Measurements from ENCODE around the gene CDKAL1.

Gene CDKAL1

DNA sequence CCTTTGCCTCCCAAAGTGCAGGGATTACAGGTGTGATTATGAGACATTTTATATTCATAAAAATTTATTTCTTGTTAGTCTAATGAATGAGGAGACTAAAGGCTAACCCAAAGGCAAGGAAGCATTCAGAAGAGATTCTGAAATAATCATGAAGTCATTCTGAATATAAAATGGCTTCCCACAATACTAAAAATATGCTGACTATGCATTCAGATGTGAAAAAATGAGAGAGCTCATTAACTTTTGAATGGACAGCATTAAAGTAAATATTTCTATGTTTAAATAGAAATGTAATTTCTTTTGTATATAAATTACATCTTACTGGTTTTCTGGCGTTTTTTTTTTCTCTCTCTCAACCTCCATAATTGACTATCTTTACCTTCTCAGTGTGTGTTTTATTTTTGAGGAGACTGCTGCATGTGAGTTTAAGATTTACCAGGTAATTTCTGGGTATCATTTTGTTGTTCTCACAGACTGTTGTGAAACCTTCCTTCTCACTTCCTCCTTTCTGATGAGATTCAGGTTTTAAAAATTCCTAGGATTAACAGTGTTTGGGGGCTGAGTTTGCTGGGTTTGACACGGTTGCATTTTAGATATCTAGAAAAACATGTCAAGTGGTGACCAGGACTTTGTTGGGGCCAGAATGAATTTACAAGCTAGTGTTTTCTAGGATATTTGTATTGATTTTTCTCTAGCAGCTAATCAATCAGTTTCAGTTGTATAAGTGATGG lies 316.6 kb downstream of the CDKAL1 start:
- DNase-seq: no peak

DNA sequence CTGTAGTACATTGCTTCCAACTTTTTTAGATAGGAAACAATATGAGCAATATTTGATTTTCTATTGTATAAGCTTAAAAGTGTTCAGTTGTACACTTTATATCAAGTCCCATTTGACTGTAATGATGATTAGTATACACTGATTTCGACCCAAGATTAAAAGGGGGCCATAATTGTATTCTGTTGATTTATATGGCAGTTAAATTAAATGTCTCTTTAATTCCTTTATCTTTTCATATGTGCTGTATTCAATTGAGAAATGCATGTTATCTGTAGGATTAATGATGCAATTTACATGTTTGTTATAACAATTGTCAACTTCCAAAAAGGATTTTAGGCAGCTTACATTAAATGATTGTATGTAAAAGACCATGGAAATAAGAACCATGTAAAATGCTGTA lies 317.5 kb downstream of the CDKAL1 start:
- DNase-seq: no peak

DNA sequence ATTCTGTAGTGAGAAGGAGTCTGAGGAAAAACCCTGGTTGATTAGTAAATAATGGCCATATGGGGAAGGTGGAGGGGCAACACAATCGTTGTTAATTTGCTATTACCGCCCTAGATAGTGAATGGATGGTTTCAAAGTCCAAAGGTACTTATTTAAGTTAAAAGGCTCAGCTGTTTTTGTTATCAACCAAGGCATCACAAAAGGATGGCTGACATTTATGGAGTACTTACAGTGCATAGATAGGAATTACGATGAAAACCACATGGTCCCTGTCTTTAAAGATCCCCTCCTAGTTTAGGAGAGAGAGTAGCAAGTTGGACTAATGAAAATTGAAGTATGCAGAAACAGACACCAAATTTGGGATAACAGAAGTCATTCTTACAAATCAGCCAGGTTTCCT lies 319.6 kb downstream of the CDKAL1 start:
- DNase-seq: no peak

DNA sequence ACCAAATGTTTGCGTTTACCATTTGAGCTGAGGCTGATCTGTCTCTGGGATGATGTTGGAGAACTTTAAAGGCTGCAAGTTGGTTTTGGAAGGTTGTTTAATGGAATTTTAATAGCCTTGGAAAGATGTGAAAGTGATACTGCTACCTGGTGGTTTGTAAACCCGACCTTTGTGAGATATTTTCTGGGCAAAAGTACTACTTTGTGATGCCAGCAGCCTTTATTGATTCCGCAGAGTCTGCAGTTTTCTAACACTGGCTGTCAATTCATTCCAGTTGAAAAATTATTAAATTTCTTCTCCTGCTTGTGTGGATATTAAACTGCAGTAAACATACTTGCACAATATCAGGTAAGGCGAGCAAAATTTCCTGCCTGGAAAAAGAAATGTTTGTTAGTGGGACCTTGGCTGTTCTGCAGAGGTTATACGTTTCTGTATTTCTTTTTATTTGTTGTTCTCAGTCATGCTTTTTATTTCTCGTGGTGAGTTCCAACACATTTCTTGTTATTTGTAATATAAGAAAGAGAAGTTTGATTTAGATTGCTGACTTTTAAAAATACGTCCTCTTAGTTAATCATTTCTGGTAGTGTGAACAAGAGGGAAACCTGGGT lies 322.5 kb downstream of the CDKAL1 start:
- no peak for DNase-seq

DNA sequence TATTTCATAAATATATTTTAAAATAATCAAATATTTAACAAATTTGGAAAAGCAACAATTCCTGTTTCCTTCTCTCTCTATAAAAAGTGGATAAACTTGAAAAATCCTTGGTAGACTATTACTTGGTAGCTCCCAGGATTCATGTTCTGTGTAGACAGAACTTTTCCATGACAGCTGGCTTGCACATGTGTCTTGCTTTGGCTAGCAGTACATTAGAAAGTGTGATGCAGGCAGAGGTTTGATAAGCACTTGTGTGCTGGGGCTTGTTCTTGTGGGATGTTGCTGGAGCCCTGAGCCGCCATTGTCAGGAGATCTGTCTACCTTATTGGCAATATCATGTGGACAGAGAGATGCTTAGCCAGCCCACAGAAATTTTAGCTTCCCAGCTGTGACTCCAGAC lies 327.2 kb downstream of the CDKAL1 start:
- DNase-seq: no peak

DNA sequence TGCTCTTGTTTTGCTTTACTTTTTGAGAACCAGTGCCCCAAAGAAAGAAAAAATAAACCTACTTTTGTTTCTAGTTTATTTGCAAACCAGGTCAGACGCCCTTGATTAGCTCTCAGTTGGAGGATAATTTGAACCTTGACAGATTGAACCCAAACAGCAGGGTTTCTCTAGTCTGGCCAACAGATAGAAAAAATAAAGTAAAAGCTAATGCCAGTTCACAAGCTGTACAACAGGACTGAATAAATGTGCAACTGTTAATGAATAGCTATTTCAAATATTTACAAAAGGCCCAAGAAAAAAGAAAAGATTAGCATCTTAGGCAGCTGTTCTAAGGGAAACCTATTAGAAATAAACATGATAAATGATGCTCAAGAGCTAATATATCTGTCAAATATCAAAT lies 331.8 kb downstream of the CDKAL1 start:
- DNase-seq: no peak

DNA sequence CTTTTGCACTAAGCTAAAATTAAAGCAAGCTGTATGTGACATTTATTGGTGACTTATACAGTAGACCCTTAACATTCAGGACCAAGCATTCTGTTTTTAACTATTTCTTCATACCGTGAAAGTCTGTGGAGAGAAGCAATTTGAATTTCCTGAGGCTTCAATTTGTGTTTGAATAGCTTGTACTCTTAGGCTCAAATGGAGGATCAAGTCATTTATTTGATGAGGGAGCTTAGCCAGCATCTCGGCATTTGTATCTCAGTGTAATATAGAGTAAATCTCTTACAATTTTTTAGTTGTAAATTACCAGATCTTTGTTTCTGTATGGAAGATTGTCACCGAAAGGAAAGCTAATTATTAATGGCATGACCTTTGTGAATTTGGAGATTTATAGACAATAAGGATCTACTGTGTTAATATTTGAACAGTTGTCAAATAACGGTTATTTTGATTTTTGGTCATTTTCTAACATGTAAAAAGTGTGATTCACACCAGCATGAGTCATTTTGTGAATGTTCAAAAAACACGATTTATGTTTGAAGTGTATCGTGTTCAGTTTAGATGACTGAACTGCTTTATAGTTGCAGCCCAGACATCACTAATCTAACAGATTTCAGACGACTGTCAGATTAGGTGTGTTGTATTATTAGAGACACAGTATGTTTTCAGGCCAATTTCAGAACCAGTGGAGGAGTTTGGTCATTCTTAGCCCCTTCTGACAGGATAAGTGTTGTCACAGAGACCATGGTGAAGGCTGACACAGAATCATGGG lies 332.9 kb downstream of the CDKAL1 start:
- DNase-seq: no peak

DNA sequence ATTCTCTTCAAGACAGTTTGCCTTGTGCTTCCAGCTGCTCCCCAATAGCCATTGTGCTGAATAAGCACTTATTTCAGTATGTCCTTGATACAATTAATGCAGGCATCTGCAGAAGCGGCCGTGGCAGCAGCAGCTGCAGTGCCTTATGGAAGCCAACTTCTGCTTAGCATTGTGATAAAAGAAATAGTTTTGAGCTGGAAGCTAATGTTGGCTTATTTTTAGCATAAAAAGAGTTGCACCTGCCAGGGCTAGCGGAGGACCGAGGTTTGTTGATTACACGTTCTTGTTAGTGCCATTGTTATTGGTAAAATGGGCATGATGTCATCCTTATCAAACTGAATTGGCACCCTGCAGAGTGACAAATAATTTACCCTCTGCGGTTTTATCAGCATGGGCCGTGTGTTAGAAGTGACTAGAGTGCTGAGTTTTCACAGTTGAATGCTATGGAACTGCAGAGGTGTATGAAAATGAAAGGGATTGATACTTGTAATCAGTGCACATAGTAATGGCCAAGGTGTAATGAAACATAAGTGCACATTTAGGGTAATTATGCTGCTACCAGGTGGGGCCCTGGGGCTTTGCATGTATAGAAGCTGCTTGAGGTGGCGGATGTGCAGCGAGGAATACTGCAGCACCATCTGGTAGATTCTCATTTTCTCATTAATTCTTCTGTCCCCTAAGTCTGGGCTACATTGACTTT lies 334.3 kb downstream of the CDKAL1 start:
- DNase-seq: no peak

DNA sequence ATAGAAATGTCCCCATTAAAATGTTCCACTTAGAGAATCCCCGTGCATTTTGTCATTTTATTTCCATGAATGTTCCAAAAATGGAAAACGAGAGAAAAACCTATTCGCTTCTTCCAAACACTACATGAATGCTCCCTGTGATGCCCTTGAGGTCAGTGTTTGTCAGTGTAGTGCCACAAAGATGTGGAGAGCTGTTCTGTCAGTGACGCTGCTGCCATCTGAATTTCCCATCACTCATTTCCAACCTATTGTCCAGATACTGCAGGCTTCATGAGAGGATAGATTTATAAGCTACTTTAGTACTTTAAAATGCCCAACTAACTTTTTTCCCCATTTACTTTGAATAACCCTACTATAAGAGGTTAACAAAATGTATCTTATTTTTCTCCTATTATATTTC lies 335.8 kb downstream of the CDKAL1 start:
- no peak for DNase-seq

DNA sequence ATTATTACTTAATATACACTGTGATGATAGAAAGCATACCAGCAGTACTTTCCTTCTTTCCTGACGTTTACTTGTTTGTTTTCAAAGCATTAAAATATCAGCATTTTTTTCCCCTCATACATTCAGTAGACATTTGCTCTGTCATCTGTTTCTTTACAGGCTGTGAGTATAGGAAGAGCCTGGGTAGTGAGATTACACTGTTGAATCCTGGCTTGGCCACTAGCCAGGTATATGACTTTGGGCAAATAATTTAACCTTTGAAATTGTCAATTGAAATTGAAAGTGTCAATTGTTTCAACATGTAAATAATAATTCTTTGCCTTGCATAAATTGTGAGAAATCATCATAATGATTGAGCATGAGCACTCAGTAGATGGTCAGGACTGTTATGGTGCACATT lies 336.2 kb downstream of the CDKAL1 start:
- no peak for DNase-seq

DNA sequence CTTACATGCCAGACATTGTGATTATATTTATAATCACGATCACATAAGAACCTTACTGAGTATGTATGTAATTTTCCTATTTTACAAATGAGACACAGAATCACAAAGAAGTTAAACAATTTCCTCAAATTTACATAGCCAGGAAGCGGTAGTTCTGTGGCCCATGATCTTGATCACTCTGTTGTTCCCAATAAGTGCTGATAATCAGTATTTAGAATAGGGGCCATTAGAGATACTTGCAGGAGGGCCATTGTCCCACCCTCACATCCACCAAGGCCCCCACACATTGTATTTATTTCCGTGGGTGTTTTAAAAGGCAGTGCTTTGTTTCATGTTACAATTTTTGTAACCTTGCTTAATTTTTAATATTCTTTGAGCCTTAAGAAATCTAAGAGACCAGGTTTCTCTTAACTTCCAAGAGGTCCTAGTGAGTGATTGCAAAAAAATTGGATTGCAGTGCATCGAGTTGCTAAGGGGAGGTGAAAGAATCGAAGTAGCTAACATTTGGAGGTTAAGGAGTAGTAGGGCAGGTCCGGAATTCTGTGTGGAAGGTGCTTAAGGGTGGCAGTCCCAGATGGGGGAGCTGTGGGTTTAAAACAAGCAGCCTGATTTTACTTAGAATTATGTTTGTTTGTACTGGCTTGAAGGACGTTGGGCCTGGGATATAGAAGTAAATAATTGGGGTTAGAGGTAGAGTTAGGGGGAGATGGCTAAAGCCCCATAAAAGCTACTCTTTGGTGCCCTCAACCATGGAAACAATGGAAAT lies 339.4 kb downstream of the CDKAL1 start:
- DNase-seq: no peak

DNA sequence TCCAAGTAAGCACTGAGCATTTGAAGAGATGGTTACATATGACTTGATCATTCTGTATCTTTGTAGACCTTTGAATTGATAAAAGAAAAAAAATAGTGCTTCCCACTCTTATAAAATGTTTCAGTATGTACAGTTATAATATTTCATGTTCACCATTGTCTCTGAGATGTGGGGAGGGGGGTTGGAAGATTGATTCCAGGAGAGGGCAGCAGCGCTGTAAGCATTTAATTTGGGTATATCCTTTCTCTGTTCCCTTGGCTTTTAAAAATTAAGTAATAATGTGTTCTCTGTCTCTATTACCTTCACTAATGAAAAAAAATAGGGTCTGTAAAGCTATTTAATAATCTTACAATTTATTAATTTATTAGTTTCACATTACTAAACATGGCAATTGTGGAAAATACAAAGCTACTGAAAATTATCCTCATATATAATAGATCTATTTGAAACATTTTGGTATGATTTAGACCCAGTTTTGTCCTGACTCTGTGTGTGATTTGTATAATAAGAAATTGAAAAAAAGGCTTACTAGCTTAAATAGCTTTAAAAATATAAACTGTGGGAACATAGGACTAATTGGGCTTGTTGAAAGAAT lies 341.2 kb downstream of the CDKAL1 start:
- DNase-seq: no peak

DNA sequence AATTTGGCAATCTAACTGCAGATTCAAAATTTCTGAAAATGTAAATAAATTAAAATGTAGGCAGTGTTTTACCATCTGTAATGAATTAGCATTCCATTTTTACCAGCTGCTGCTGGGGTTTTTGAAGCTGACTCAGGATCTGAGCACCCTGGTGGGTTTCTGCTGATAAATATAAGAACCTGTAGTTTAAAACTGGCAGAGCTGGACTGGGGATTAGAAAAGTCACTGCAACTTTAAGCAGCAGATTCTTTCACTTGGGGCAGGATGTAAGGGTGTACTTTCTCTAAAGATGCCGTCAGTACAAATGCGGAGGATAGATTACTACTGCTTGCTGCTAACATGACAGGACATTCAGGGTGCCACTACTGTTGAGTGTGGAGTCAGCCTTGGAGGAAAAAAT lies 341.8 kb downstream of the CDKAL1 start:
- no peak for DNase-seq

DNA sequence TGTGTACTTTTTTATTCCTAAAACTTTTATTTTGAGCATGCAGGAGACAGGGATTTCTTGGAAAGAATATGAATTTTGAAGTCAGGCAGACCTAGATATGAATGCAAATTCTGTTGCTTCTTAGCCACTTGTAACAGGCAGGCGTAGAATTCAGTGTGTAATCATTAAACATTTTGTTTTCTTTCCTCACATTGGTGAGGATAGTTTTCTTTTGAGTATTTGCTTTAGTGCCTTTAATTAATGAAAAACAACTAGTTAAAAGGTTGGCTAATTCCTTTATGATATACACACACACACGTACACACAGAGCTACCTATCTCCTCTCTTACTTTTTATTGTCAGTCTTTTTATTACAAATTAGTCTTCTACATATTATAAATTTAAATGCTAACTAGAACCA lies 342.3 kb downstream of the CDKAL1 start:
- no peak for DNase-seq

DNA sequence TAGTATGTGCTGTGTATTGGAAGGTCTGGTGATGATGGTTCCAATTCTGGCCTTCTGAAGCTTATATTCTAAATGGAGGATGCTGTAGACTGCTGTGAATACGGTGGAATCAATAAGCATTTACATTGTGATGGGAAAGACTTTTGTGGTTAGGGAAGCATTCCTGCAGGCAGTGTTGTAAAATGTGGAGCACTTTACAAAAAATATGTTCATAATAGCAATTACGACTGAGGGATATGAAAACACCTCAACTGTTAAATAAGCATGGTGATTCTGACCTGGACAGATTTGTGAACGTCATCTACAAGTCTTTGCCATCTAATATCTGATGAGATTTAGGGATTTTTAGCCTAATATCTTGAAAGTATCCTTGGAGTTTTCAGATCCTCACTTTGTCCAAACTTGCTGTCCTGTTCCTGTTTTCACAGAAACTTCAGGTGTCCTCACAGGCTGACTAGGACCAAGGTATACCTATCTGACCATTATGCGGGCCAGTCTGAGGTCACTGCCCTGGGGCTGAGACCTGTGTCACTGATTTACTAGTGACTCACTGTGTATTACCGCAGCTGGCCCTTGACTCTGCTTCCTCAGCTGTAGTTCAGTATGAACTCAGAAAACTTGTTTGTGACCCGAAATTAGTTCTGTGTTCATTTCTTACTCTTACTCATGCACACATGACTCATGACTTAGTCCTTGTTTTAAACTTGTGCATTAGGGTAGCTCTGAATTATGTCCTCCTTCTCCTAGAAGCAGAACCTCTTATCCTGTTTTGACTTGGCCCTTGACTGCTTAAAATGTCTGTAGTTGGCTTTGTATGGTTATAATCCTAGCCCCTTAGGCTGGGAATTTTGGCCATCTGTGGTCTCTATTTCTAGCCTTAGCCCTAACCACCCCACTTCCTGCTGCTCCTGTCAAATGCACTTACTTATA lies 343.0 kb downstream of the CDKAL1 start:
- no peak for DNase-seq

DNA sequence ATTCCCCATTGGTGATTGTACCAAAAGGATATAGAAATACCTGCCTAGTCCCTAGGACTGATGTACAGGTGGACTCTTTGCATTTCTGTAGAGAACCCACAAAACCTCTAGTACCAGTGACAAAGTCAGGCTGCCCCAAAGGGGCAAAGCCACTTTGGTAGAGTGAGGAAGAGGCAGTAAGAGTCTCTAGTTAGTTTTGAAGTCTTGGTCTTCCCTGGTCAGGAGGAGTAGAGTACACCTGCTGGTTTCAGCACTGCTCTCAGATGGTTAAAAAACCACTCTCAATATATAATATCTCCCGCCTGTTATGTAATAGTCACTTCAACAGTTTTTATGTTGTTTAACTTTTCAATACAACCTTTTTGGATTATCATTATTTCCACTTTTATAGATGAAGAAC lies 344.9 kb downstream of the CDKAL1 start:
- no peak for DNase-seq

DNA sequence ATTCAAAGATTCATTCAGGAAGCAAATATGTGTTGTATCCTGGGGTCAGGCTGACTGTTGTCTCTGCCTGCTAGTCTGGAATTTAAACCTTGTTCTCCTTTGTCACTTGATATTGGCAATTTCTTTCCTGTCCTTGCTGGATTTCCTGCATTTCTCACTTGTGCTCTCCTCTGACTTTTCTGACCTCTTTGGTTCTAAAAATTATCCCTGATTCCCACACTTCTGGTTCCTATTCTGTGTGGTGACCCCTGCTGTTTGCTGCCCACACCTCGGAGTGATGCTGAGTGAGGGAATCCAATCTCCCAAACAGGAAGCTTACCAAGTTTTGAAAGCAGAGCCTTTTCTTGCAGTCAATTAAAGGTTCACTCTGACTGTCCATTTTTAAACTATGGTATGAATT lies 345.3 kb downstream of the CDKAL1 start:
- no peak for DNase-seq

DNA sequence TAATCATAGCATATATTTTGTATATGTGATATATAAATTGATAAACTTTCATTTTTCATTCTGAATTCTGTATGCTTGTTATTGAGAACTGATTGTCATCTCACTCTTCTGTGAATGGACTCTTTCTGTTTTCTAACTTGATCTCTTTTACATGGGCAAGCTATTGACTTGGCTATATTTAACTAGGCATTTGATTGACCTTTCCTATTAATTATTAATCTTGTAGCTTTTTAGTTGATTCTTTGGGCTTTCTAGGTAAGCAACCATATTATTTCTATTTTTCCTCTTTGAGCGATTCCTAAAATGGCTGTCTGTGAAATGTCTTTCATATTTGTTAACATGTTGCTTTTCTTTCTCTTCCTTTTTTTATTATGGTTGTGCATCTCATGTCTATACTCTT lies 347.1 kb downstream of the CDKAL1 start:
- DNase-seq: no peak

DNA sequence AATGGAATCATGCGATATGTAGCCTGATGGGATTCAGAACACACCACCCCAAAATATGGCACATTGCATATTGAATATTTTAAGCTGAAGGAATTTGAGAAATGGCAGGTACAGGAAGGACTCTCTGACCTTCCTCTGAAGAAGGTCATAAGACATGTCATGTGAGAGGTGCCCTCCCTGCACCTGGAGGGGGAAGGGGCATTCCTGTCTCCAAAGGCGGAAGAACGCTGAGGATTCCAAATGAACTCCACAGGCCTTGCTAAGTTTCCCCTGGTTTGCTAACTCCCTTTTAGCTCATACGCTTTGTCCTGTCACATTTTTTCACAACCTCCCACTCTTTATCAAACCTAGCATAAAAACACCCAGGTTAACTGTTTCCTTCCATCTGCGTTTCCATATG lies 347.8 kb downstream of the CDKAL1 start:
- no peak for DNase-seq

DNA sequence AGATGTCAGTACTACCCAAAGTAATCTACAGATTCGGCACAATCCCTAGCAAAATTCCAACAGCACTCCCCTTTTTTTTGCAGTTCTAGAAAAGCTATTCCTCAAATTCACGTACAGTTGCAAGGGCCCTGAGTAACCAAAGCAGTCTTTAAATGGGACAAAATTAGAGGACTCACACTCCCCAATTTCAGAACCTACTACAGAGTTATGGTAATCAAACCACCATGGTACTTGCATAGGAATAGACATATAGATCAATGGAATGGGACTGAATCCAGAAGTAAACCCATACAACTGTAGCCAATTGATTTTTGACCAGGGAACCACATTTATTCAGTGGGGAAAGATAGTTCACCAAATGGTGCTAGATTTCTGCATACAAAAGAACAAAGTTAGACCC lies 350.8 kb downstream of the CDKAL1 start:
- DNase-seq: no peak

DNA sequence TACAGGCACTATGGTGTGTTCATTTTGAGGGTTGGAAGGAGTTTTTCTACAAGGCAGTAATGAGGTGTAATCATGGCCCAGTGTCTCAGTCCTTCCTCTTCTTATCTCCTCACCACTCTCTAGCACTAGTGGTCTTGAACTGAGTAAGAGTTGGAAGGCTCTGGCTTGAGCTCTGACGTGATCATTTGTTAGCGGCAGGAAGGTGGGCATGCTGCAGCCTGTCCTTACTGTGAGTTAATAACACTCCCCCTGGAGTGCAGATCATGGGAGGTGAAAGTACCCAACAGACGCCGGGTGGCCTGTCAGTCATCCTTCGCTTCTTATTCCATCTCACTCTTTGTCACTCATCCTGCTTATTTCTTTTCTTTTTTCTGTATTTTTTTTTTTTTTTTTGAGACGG lies 356.9 kb downstream of the CDKAL1 start:
- no peak for DNase-seq
